ENCODE results near the gene LRFN4. TPM values are rescaled to one million over a fixed set of nuclear protein-coding genes. Genes with fewer than 3 reads are reported as not detected.

The LRFN4 gene
- polyA plus RNA-seq, 1 donor from 2014 or later, result 85.0 TPM

- TF ChIP-seq EP300 (conservative IDR thresholded peaks at IDR 0.05; ENCODE audit: poor library complexity, severe bottlenecking) (no peak), SMC3 (conservative IDR thresholded peaks at IDR 0.05; ENCODE audit: poor library complexity) (no peak), EZH2 (IDR thresholded peaks at IDR 0.05; ENCODE audit: borderline replicate concordance, insufficient read depth, low read length, poor library complexity, severe bottlenecking) (no peak)
Observed at GRCh38 chr11:66879583-66879982, 22.7 kb downstream of the LRFN4 start (continued).

DNA sequence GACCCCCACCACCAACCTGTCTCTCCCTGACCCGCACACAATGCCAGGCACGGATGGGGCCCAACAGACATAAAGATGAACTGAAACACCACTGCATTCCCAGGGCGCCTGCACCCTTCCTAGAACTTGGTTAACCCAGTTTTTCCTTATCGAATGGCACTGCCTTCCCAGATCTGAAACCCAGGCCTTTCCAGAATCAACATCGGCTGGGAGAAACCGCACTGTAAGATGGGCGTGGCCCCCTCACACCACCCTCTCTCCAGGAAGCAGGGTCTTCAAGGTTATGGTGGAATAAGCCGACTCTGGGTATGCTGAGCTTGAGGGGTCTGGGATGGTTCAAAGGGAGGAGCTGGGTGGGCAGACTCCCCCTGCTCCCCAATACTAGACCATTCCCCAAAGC, 23.1 kb downstream of the LRFN4 start:
- Histone ChIP-seq H4K20me1 (ENCODE audit: insufficient read depth) (no peaks in the 10 kb centered on the region), H3K27ac (ENCODE audit: low read length) (no peak overlapping the region), H3F3A (ENCODE audit: insufficient read depth, low read length, poor library complexity, severe bottlenecking) (no peaks in the 10 kb centered on the region), H3K4me2 (ENCODE audit: low read length) (no peak overlapping the region), H3K36me3 (ENCODE audit: insufficient read depth, low read length) (no peaks in the 10 kb centered on the region), H3K27me3 (ENCODE audit: insufficient read depth, low read depth, low read length) (no peaks in the 10 kb centered on the region), H3K79me2 (replicated peaks; ENCODE audit: insufficient read depth, low read length) (no peaks in the 10 kb centered on the region), H3K9ac (ENCODE audit: low read length) (no peak overlapping the region), H3K4me3 (ENCODE audit: low read length) (no peak overlapping the region), H2AFZ (ENCODE audit: low read depth, low read length) (no peak overlapping the region), H3K9me2 (ENCODE audit: insufficient read depth, low read length) (no peaks in the 10 kb centered on the region), H3K9me3 (ENCODE audit: low read length) (no peaks in the 10 kb centered on the region)
- no peak for TF ChIP-seq MXI1 (conservative IDR thresholded peaks at IDR 0.05; ENCODE audit: poor library complexity, severe bottlenecking)
- no peak for TF ChIP-seq POLR2AphosphoS5 (IDR thresholded peaks at IDR 0.05)
- no peak for TF ChIP-seq RAD21 (conservative IDR thresholded peaks at IDR 0.05)
- no peak for TF ChIP-seq CTCF (IDR thresholded peaks at IDR 0.05; ENCODE audit: poor library complexity, severe bottlenecking)
- TF ChIP-seq EP300 (conservative IDR thresholded peaks at IDR 0.05; ENCODE audit: poor library complexity, severe bottlenecking), result no peak

GRCh38 chr11:66880496-66881450, 23.9 kb downstream of the LRFN4 start:
- no peak overlapping the region for H3K27ac ChIP-seq (ENCODE audit: low read length)
- H3K9me3 ChIP-seq (ENCODE audit: low read length), result no peaks in the 10 kb centered on the region
- H3K4me3 ChIP-seq (ENCODE audit: low read length), result no peak overlapping the region
- H3K4me2 ChIP-seq (ENCODE audit: low read length), result no peak overlapping the region
- H3K9ac ChIP-seq (ENCODE audit: low read length), result no peak overlapping the region
- H3K36me3 ChIP-seq (ENCODE audit: insufficient read depth, low read length), result no peaks in the 10 kb centered on the region
- no peaks in the 10 kb centered on the region for H3F3A ChIP-seq (ENCODE audit: insufficient read depth, low read length, poor library complexity, severe bottlenecking)
- no peaks in the 10 kb centered on the region for H3K27me3 ChIP-seq (ENCODE audit: insufficient read depth, low read depth, low read length)
- H3K9me2 ChIP-seq (ENCODE audit: insufficient read depth, low read length), result no peaks in the 10 kb centered on the region
- no peak overlapping the region for H2AFZ ChIP-seq (ENCODE audit: low read depth, low read length)
- TF ChIP-seq, protein P1, sequence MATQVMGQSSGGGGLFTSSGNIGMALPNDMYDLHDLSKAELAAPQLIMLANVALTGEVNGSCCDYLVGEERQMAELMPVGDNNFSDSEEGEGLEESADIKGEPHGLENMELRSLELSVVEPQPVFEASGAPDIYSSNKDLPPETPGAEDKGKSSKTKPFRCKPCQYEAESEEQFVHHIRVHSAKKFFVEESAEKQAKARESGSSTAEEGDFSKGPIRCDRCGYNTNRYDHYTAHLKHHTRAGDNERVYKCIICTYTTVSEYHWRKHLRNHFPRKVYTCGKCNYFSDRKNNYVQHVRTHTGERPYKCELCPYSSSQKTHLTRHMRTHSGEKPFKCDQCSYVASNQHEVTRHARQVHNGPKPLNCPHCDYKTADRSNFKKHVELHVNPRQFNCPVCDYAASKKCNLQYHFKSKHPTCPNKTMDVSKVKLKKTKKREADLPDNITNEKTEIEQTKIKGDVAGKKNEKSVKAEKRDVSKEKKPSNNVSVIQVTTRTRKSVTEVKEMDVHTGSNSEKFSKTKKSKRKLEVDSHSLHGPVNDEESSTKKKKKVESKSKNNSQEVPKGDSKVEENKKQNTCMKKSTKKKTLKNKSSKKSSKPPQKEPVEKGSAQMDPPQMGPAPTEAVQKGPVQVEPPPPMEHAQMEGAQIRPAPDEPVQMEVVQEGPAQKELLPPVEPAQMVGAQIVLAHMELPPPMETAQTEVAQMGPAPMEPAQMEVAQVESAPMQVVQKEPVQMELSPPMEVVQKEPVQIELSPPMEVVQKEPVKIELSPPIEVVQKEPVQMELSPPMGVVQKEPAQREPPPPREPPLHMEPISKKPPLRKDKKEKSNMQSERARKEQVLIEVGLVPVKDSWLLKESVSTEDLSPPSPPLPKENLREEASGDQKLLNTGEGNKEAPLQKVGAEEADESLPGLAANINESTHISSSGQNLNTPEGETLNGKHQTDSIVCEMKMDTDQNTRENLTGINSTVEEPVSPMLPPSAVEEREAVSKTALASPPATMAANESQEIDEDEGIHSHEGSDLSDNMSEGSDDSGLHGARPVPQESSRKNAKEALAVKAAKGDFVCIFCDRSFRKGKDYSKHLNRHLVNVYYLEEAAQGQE (IDR thresholded peaks at IDR 0.05; ENCODE audit: borderline replicate concordance), result no peak
- TF ChIP-seq MXI1 (conservative IDR thresholded peaks at IDR 0.05; ENCODE audit: poor library complexity, severe bottlenecking) (no peak), CTCF (IDR thresholded peaks at IDR 0.05; ENCODE audit: poor library complexity, severe bottlenecking) (no peak), RAD21 (conservative IDR thresholded peaks at IDR 0.05) (no peak), EZH2 (IDR thresholded peaks at IDR 0.05; ENCODE audit: borderline replicate concordance, insufficient read depth, low read length, poor library complexity, severe bottlenecking) (no peak), POLR2AphosphoS5 (IDR thresholded peaks at IDR 0.05) (no peak), TAF1 (IDR thresholded peaks at IDR 0.05; ENCODE audit: low read depth) (no peak)
- H3K79me2 ChIP-seq (replicated peaks; ENCODE audit: insufficient read depth, low read length), result no peaks in the 10 kb centered on the region
- no peaks in the 10 kb centered on the region for H4K20me1 ChIP-seq (ENCODE audit: insufficient read depth)

Measured in neural cell (in vitro differentiated cells).